Panc1 (cell line): ENCODE data around the gene STK35.

Experiments
- POLR2AphosphoS5 ChIP-seq: IDR thresholded peaks from 2 replicates; pipeline ENCODE4 v1.6.1; 2012; ENCODE audit warnings: mild to moderate bottlenecking, low read depth, low read length, moderate library complexity
- SIN3A ChIP-seq: IDR thresholded peaks from 2 replicates; pipeline ENCODE4 v1.6.1; 2012; ENCODE audit warnings: low read depth, mild to moderate bottlenecking, low read length, moderate library complexity, borderline replicate concordance; ENCODE audit not compliant: insufficient read depth
- TCF7L2 ChIP-seq: IDR thresholded peaks from 2 replicates; pipeline ENCODE4 v1.6.1; 2011; ENCODE audit warnings: mild to moderate bottlenecking, low read depth, low read length, inconsistent platforms
- TF ChIP-seq, protein P1 (sequence below): fragments of 450-650 bp; IDR thresholded peaks from 2 replicates; pipeline ENCODE4 v1.5.1; 2017; ENCODE audit warnings: mild to moderate bottlenecking
- TF ChIP-seq, protein P2 (sequence below), 2 experiments: IDR thresholded peaks; 2 replicates each; pipeline ENCODE4 v1.6.1; 2011 to 2012; ENCODE audit warnings: low read depth in 2 of 2, control low read depth in 1 of 2, low read length in 1 of 2, mild to moderate bottlenecking in 1 of 2, moderate library complexity in 1 of 2; ENCODE audit not compliant: insufficient read depth in 1 of 2

DNA sequence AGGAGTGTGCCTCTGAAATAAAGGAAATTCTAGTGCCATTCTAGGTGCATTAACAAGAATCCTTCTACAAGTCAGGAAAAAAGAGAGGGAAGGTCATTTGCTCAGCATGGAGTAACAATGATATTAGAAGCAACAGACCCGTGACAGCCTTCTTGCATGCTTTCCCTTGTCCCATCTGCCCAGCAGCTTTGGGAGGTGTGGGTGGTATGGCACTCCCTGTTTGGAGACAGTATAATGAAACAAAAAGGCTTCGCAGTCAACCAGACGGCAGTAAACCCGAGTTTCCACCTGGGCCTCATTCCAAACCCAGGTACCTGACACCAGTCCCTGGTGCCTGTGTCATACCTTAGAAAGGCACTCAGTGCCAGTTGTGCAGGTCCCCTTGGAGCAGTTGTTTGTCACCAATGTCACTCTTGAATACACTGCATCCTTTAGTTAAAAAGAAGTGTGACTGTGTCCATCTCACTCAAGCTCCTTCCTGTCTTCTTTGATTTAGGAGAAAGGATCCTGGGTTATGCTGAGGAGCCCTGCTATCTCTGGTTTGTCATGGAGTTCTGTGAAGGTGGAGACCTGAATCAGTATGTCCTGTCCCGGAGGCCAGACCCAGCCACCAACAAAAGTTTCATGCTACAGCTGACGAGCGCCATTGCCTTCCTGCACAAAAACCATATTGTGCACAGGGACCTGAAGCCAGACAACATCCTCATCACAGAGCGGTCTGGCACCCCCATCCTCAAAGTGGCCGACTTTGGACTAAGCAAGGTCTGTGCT, 14.7 kb downstream of the STK35 start:
- TF ChIP-seq, protein P1, sequence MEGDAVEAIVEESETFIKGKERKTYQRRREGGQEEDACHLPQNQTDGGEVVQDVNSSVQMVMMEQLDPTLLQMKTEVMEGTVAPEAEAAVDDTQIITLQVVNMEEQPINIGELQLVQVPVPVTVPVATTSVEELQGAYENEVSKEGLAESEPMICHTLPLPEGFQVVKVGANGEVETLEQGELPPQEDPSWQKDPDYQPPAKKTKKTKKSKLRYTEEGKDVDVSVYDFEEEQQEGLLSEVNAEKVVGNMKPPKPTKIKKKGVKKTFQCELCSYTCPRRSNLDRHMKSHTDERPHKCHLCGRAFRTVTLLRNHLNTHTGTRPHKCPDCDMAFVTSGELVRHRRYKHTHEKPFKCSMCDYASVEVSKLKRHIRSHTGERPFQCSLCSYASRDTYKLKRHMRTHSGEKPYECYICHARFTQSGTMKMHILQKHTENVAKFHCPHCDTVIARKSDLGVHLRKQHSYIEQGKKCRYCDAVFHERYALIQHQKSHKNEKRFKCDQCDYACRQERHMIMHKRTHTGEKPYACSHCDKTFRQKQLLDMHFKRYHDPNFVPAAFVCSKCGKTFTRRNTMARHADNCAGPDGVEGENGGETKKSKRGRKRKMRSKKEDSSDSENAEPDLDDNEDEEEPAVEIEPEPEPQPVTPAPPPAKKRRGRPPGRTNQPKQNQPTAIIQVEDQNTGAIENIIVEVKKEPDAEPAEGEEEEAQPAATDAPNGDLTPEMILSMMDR = no peak
- TF ChIP-seq SIN3A = no peak
- TF ChIP-seq POLR2AphosphoS5 = no peak
- TF ChIP-seq, protein P2, sequence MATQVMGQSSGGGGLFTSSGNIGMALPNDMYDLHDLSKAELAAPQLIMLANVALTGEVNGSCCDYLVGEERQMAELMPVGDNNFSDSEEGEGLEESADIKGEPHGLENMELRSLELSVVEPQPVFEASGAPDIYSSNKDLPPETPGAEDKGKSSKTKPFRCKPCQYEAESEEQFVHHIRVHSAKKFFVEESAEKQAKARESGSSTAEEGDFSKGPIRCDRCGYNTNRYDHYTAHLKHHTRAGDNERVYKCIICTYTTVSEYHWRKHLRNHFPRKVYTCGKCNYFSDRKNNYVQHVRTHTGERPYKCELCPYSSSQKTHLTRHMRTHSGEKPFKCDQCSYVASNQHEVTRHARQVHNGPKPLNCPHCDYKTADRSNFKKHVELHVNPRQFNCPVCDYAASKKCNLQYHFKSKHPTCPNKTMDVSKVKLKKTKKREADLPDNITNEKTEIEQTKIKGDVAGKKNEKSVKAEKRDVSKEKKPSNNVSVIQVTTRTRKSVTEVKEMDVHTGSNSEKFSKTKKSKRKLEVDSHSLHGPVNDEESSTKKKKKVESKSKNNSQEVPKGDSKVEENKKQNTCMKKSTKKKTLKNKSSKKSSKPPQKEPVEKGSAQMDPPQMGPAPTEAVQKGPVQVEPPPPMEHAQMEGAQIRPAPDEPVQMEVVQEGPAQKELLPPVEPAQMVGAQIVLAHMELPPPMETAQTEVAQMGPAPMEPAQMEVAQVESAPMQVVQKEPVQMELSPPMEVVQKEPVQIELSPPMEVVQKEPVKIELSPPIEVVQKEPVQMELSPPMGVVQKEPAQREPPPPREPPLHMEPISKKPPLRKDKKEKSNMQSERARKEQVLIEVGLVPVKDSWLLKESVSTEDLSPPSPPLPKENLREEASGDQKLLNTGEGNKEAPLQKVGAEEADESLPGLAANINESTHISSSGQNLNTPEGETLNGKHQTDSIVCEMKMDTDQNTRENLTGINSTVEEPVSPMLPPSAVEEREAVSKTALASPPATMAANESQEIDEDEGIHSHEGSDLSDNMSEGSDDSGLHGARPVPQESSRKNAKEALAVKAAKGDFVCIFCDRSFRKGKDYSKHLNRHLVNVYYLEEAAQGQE (IDR thresholded peaks at IDR 0.05; ENCODE audit: insufficient read depth in 1 of 2, low read depth in 2 of 2, low read length in 1 of 2) = no peak
- no peak for TF ChIP-seq TCF7L2
